ENCODE measurements around the gene MUC20.
"Not testable (repeated sequence)": the region's sequence is repeated elsewhere in the genome, so short reads cannot be mapped to it uniquely, and the experiment has no call there.

- TF ChIP-seq CTCF (optimal IDR thresholded peaks at IDR 0.05 in 1 of 3, IDR thresholded peaks at IDR 0.05 in 1 of 3, conservative IDR thresholded peaks at IDR 0.05 in 1 of 3; ENCODE audit: extremely low read depth in 1 of 3, insufficient read depth in 2 of 3, low read length in 3 of 3); EZH2 (IDR thresholded peaks at IDR 0.05; ENCODE audit: low read length): not testable (repeated sequence)
These were observed 31.4 kb upstream of the MUC20 start for GRCh38 chr3:195689184-195690070.

All from keratinocyte (primary cell).